GM12872 (cell line): Measurements from ENCODE around the gene RAI14.

Source experiments
- CTCF ChIP-seq: IDR thresholded peaks from 3 replicates; pipeline ENCODE4 v1.5.1; 2011; ENCODE audit warnings: low read depth, mild to moderate bottlenecking, low read length, moderate library complexity; ENCODE audit not compliant: insufficient read depth

RAI14 gene

GRCh38 chr5:34772267-34773098 lies 116.4 kb downstream of the RAI14 start:
- no peak for TF ChIP-seq CTCF

GRCh38 chr5:34774139-34774538 lies 118.0 kb downstream of the RAI14 start:
- no peak for TF ChIP-seq CTCF

GRCh38 chr5:34775886-34776285 lies 119.8 kb downstream of the RAI14 start:
- TF ChIP-seq CTCF, result no peak

- TF ChIP-seq CTCF, result no peak
Observed at GRCh38 chr5:34778091-34778850, 122.1 kb downstream of the RAI14 start.

GRCh38 chr5:34787035-34787434 lies 130.9 kb downstream of the RAI14 start:
- TF ChIP-seq CTCF, result no peak

GRCh38 chr5:34789021-34789531 lies 132.9 kb downstream of the RAI14 start:
- no peak for TF ChIP-seq CTCF

GRCh38 chr5:34789639-34790038 lies 133.5 kb downstream of the RAI14 start:
- no peak for TF ChIP-seq CTCF
